Uterus (tissue), 4 donors: ENCODE measurements around the gene SGK1. TPM values are rescaled to one million over a fixed set of nuclear protein-coding genes. Genes with fewer than 3 reads are reported as not detected.
"Not testable (repeated sequence)": the region's sequence is repeated elsewhere in the genome, so short reads cannot be mapped to it uniquely, and the experiment has no call there.

Source experiments
- DNase-seq, 2 donors: peaks; one replicate each; pipeline ENCODE4 v3.0.0-alpha.2; 2019 to 2020
- H3K27ac ChIP-seq, 2 donors: fragments of 200-600 bp; sonication (generic); 1 replicate in 1 of 2; 2 replicates in 1 of 2; pipeline ENCODE4 v1.5.1; 2016 to 2018
- H3K27me3 ChIP-seq, 2 donors: fragments of 200-600 bp; sonication (generic); one replicate each; pipeline ENCODE4 v1.5.1; 2018 to 2019; ENCODE audit warnings: control low read depth in 1 of 2
- H3K36me3 ChIP-seq, 2 donors: fragments of 200-600 bp; sonication (generic); one replicate each; pipeline ENCODE4 v1.5.1; 2019; ENCODE audit warnings: control low read depth in 1 of 2
- H3K4me1 ChIP-seq, 2 donors: fragments of 200-600 bp; sonication (generic); one replicate each; pipeline ENCODE4 v1.5.1; 2018 to 2019; ENCODE audit warnings: control low read depth in 1 of 2
- H3K4me3 ChIP-seq, 2 donors: fragments of 200-600 bp; sonication (generic); 1 replicate in 1 of 2; 2 replicates in 1 of 2; pipeline ENCODE4 v1.5.1; 2018 to 2019; ENCODE audit warnings: mild to moderate bottlenecking in 1 of 2
- H3K9me3 ChIP-seq, 2 donors: fragments of 200-600 bp; sonication (generic); one replicate each; pipeline ENCODE4 v1.5.1; 2019; ENCODE audit warnings: control low read depth in 1 of 2
- POLR2A ChIP-seq, 2 donors: fragments of 450-650 bp; IDR thresholded peaks; one replicate each; pipeline ENCODE4 v1.6.1; 2016; ENCODE audit warnings: antibody characterized with exemption in 2 of 2, mild to moderate bottlenecking in 1 of 2, moderate library complexity in 1 of 2
- intact Hi-C: fragments of 100-400 bp; cut with DNase I; formaldehyde crosslinking; loops from one replicate; pipeline ENCODE4 v1.15.1; 2023; ENCODE audit warnings: low total_unique reads
- total RNA-seq, 4 donors: library from RNA; depleted of rRNA in 3 of 4; stranded (reverse); fragments of >200 nt in 3 of 4; gene quantifications; one replicate each; pipeline versions ENCODE4 v1.1.0 to v1.2.4, GENCODE V29; 2014 to 2023
- TF ChIP-seq, protein P1 (sequence below), 4 experiments: fragments of 200-600 bp in 2 of 4; fragments of 450-650 bp in 2 of 4; sonication (generic) in 2 of 4; IDR thresholded peaks; one replicate each; pipeline ENCODE4 v1.5.1; 2016 to 2019; ENCODE audit warnings: antibody characterized with exemption in 4 of 4, mild to moderate bottlenecking in 2 of 4, moderate library complexity in 1 of 4
- donor health status: DM: yes; HTN: yes; CAD: no.

SGK1 gene
- total RNA-seq, 4 donors from 2014 or later = 47.1 to 75.0 (median 59.8) TPM

- Histone ChIP-seq H3K27ac (no peak overlapping the region), H3K9me3 (no peaks in the 10 kb centered on the region), H3K36me3 (no peaks in the 10 kb centered on the region), H3K27me3 (no peaks in the 10 kb centered on the region), H3K4me1 (no peaks in the 10 kb centered on the region), H3K4me3 (no peak overlapping the region)
- intact Hi-C loops = no loop called here
- TF ChIP-seq, protein P1, sequence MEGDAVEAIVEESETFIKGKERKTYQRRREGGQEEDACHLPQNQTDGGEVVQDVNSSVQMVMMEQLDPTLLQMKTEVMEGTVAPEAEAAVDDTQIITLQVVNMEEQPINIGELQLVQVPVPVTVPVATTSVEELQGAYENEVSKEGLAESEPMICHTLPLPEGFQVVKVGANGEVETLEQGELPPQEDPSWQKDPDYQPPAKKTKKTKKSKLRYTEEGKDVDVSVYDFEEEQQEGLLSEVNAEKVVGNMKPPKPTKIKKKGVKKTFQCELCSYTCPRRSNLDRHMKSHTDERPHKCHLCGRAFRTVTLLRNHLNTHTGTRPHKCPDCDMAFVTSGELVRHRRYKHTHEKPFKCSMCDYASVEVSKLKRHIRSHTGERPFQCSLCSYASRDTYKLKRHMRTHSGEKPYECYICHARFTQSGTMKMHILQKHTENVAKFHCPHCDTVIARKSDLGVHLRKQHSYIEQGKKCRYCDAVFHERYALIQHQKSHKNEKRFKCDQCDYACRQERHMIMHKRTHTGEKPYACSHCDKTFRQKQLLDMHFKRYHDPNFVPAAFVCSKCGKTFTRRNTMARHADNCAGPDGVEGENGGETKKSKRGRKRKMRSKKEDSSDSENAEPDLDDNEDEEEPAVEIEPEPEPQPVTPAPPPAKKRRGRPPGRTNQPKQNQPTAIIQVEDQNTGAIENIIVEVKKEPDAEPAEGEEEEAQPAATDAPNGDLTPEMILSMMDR (IDR thresholded peaks at IDR 0.05) = no peak
- no peak for TF ChIP-seq POLR2A (IDR thresholded peaks at IDR 0.05)
- no peak for DNase-seq
Measured at GRCh38 chr6:134328138-134328537, 10.2 kb upstream of the SGK1 start.

- H3K4me1 ChIP-seq, H3K4me3 ChIP-seq: not testable (repeated sequence)
Measured at GRCh38 chr6:134326192-134326591, 8.3 kb upstream of the SGK1 start.

GRCh38 chr6:134324766-134325165 is 6.9 kb upstream of the SGK1 start:
- intact Hi-C loops = no loop called here
- Histone ChIP-seq H3K4me3 (no peak overlapping the region), H3K27me3 (no peaks in the 10 kb centered on the region), H3K36me3 (no peaks in the 10 kb centered on the region), H3K27ac (no peak overlapping the region), H3K4me1 (no peaks in the 10 kb centered on the region), H3K9me3 (no peaks in the 10 kb centered on the region)
- no peak for DNase-seq
- TF ChIP-seq POLR2A (IDR thresholded peaks at IDR 0.05) = no peak
- TF ChIP-seq, protein P1 (IDR thresholded peaks at IDR 0.05) = no peak

More at GRCh38 chr6:134326192-134326591, 8.3 kb upstream of the SGK1 start:
- intact Hi-C loops, DNase-seq, H3K36me3 ChIP-seq, H3K27me3 ChIP-seq, H3K27ac ChIP-seq, H3K9me3 ChIP-seq: not testable (repeated sequence)

- H3K27me3 ChIP-seq = no peaks in the 10 kb centered on the region
- no peaks in the 10 kb centered on the region for H3K9me3 ChIP-seq
- no peak for DNase-seq
- H3K36me3 ChIP-seq = no peaks in the 10 kb centered on the region
- intact Hi-C loops = no loop called here
- H3K4me3 ChIP-seq = no peak overlapping the region
- H3K4me1 ChIP-seq = no peaks in the 10 kb centered on the region
- TF ChIP-seq, protein P1 (IDR thresholded peaks at IDR 0.05) = no peak
- no peak for TF ChIP-seq POLR2A (IDR thresholded peaks at IDR 0.05)
- no peak overlapping the region for H3K27ac ChIP-seq
Measured at GRCh38 chr6:134324141-134324540, 6.2 kb upstream of the SGK1 start.

DNA sequence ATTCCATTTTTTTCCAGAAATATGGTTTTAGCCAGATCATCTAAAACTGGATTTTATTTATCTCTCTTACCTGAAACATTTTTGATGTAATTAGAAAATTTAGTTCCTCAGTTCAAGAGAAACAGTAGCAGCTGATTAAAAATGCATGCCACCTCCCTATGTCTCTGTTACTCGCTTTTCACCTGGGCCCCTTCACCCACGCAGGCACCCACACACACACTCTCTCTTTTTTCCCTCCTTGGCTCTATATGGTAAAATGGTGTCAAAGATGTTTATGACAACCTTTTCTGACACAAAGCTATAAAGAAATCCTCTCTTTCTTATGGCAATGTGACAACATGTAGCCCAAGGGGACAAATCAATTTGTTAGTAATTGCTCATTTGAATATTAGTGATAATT is 5.8 kb upstream of the SGK1 start:
- no peaks in the 10 kb centered on the region for H3K27me3 ChIP-seq
- TF ChIP-seq POLR2A (IDR thresholded peaks at IDR 0.05) = no peak
- TF ChIP-seq, protein P1 (IDR thresholded peaks at IDR 0.05) = no peak
- intact Hi-C loops = no loop called here
- no peaks in the 10 kb centered on the region for H3K9me3 ChIP-seq
- H3K4me3 ChIP-seq = no peak overlapping the region
- DNase-seq = no peak
- H3K36me3 ChIP-seq = no peaks in the 10 kb centered on the region
- no peaks in the 10 kb centered on the region for H3K4me1 ChIP-seq
- no peak overlapping the region for H3K27ac ChIP-seq

- no peaks in the 10 kb centered on the region for H3K36me3 ChIP-seq
- H3K4me1 ChIP-seq = peaks cover 0 to 3% of the 10 kb centered on the region in 2 donors
- TF ChIP-seq, protein P1 (IDR thresholded peaks at IDR 0.05) = no peak
- no peak for TF ChIP-seq POLR2A (IDR thresholded peaks at IDR 0.05)
- intact Hi-C loops = no loop called here
- H3K9me3 ChIP-seq = no peaks in the 10 kb centered on the region
- H3K27ac ChIP-seq = no peak overlapping the region
- H3K4me3 ChIP-seq = no peak overlapping the region
- no peaks in the 10 kb centered on the region for H3K27me3 ChIP-seq
- DNase-seq = no peak
Measured at GRCh38 chr6:134323294-134323693, 5.4 kb upstream of the SGK1 start.
